Muscle of arm (tissue), 14 donors: ENCODE data around the gene CIC. TPM values are rescaled to one million over a fixed set of nuclear protein-coding genes. Genes with fewer than 3 reads are reported as not detected.
A peak's percentile ranks its signal among the peaks of the same experiment; 100 is the strongest.

Source experiments
- DNase-seq: peaks from one replicate; pipeline ENCODE4 v3.0.0-alpha.2; 2013
- long read RNA-seq, 11 donors: transcript quantifications; one replicate each; lab custom pipeline, GENCODE V29; 2026
- polyA plus RNA-seq, 12 donors: library from polyadenylated mRNA; unstranded; fragments of 120-200 nt; gene quantifications; one replicate each; pipeline ENCODE4 v1.2.1, GENCODE V29; 2013; ENCODE audit not compliant: insufficient read length in 12 of 12

Gene CIC
- 10 to 100 TPM in 11 of 12 donors, not detected in 1; 25.3 to 66.6 (median 31.6) TPM for polyA plus RNA-seq
- long read RNA-seq, donor 1, transcript CIC-203 (2 exons, 601 nt): major isoform, 6 of 25 reads
- long read RNA-seq, donor 1, partial matches to known transcripts: 17 of 25 reads
- long read RNA-seq, donor 1, other reads (novel, unspliced or antisense): 0 of 25 reads
- long read RNA-seq, donor 2, partial matches to known transcripts: 0 of 3 reads
- long read RNA-seq, donor 2, other reads (novel, unspliced or antisense): 0 of 3 reads
- long read RNA-seq, donor 3, partial matches to known transcripts: 0 of 2 reads
- long read RNA-seq, donor 3, other reads (novel, unspliced or antisense): 0 of 2 reads
- long read RNA-seq, donor 4, partial matches to known transcripts: 5 of 10 reads
- long read RNA-seq, donor 4, other reads (novel, unspliced or antisense): 0 of 10 reads
- long read RNA-seq, donor 5, partial matches to known transcripts: 5 of 9 reads
- long read RNA-seq, donor 5, other reads (novel, unspliced or antisense): 0 of 9 reads
- long read RNA-seq, donor 6, partial matches to known transcripts: 0 of 2 reads
- long read RNA-seq, donor 6, other reads (novel, unspliced or antisense): 0 of 2 reads
- long read RNA-seq, donor 7, partial matches to known transcripts: 0 of 2 reads
- long read RNA-seq, donor 7, other reads (novel, unspliced or antisense): 0 of 2 reads
- long read RNA-seq, donor 8, partial matches to known transcripts: 0 of 2 reads
- long read RNA-seq, donor 8, other reads (novel, unspliced or antisense): 0 of 2 reads
- long read RNA-seq, donor 9, partial matches to known transcripts: 0 of 3 reads
- long read RNA-seq, donor 9, other reads (novel, unspliced or antisense): 0 of 3 reads
- long read RNA-seq, donor 10, partial matches to known transcripts: 5 of 7 reads
- long read RNA-seq, donor 10, other reads (novel, unspliced or antisense): 0 of 7 reads
- long read RNA-seq, donor 11, partial matches to known transcripts: 0 of 1 reads
- long read RNA-seq, donor 11, other reads (novel, unspliced or antisense): 0 of 1 reads

- peak; percentile 100 for DNase-seq
These were observed at the start of gene CIC for GRCh38 chr19:42268704-42269477. Gene CIC, plus strand, starts transcription at chr19:42269252. Its CDS starts 2,532 bp downstream, at chr19:42271784.

GRCh38 chr19:42219812-42220750 lies 49.0 kb upstream of the CIC start, which contains the start of gene ZNF526:
Gene ZNF526, plus strand, starts transcription at chr19:42220312. Its CDS starts 4,092 bp downstream, at chr19:42224404.
- DNase-seq: peak; percentile 98

GRCh38 chr19:42220751-42221097 lies 48.3 kb upstream of the CIC start:
- DNase-seq: no peak

GRCh38 chr19:42224940-42225717 lies 43.9 kb upstream of the CIC start:
- DNase-seq: no peak

GRCh38 chr19:42225718-42226292 lies 43.2 kb upstream of the CIC start:
- DNase-seq: no peak

GRCh38 chr19:42226886-42227285 lies 42.2 kb upstream of the CIC start:
- DNase-seq: no peak

- DNase-seq: no peak
These were observed 40.4 kb upstream of the CIC start for GRCh38 chr19:42228641-42229040.

GRCh38 chr19:42229301-42229854 lies 39.7 kb upstream of the CIC start:
- no peak for DNase-seq

GRCh38 chr19:42229855-42230351 lies 39.1 kb upstream of the CIC start:
- no peak for DNase-seq

GRCh38 chr19:42230571-42230970 lies 38.5 kb upstream of the CIC start:
- DNase-seq: no peak

- no peak for DNase-seq
These were observed 36.6 kb upstream of the CIC start for GRCh38 chr19:42232435-42232834.

- DNase-seq: no peak
These were observed 35.9 kb upstream of the CIC start for GRCh38 chr19:42233106-42233505.

GRCh38 chr19:42233678-42234292 lies 35.3 kb upstream of the CIC start:
- DNase-seq: no peak

- DNase-seq: no peak
These were observed 34.7 kb upstream of the CIC start for GRCh38 chr19:42234364-42234763.

- DNase-seq: no peak
These were observed 33.9 kb upstream of the CIC start for GRCh38 chr19:42235181-42235580.

- DNase-seq: no peak
These were observed 29.4 kb upstream of the CIC start for GRCh38 chr19:42239544-42240220.

- no peak for DNase-seq
These were observed 27.8 kb upstream of the CIC start for GRCh38 chr19:42241279-42241678.

GRCh38 chr19:42242069-42242511 lies 27.0 kb upstream of the CIC start:
- no peak for DNase-seq
